Gastrocnemius medialis (tissue), 4 donors: Measurements from ENCODE around the gene FOXN1. TPM values are rescaled to one million over a fixed set of nuclear protein-coding genes. Genes with fewer than 3 reads are reported as not detected.

Experiments used
- ATAC-seq, 2 donors: fragments of 150-250 bp; one replicate each; pipeline ENCODE4 v1.9.1; 2016
- DNase-seq, 2 donors: peaks; one replicate each; pipeline ENCODE4 v3.0.0-alpha.2; 2019
- H3K27ac ChIP-seq, 4 donors: fragments of 200-600 bp; sonication (generic); 1 replicate in 1 of 4; 2 replicates in 3 of 4; pipeline ENCODE4 v1.5.1; 2016 to 2018; ENCODE audit warnings: mild to moderate bottlenecking in 2 of 4, moderate library complexity in 1 of 4
- H3K27me3 ChIP-seq, 3 donors: fragments of 200-600 bp; sonication (generic) in 2 of 3; 1 replicate in 1 of 3; 2 replicates in 2 of 3; pipeline versions ENCODE4 v1.5.1 to v1.6.0; 2016 to 2019; ENCODE audit warnings: mild to moderate bottlenecking in 1 of 3, moderate library complexity in 1 of 3
- H3K36me3 ChIP-seq, 2 donors: fragments of 200-600 bp; sonication (generic) in 1 of 2; one replicate each; pipeline ENCODE4 v1.5.1; 2017 to 2018
- H3K4me1 ChIP-seq, 2 donors: fragments of 200-600 bp; sonication (generic) in 1 of 2; one replicate each; pipeline ENCODE4 v1.5.1; 2016 to 2017; ENCODE audit warnings: mild to moderate bottlenecking in 2 of 2
- H3K4me3 ChIP-seq, 4 donors: fragments of 200-600 bp; sonication (generic) in 3 of 4; 1 replicate in 1 of 4; 2 replicates in 3 of 4; pipeline ENCODE4 v1.5.1; 2016 to 2019; ENCODE audit warnings: mild to moderate bottlenecking in 2 of 4
- H3K9me3 ChIP-seq, 3 donors: fragments of 200-600 bp; sonication (generic) in 2 of 3; 1 replicate in 1 of 3; 2 replicates in 2 of 3; pipeline ENCODE4 v1.5.1; 2016 to 2019
- CTCF ChIP-seq, 5 experiments: fragments of 450-650 bp in 3 of 5; fragments of 200-600 bp in 2 of 5; sonication (generic) in 2 of 5; IDR thresholded peaks in 4 of 5; conservative IDR thresholded peaks in 1 of 5; 1 replicate in 4 of 5; 2 replicates in 1 of 5; pipeline ENCODE4 v1.5.1; 2016 to 2019; ENCODE audit warnings: antibody characterized with exemption in 5 of 5, mild to moderate bottlenecking in 3 of 5, moderate library complexity in 3 of 5
- POLR2A ChIP-seq, 2 donors: fragments of 450-650 bp; IDR thresholded peaks; one replicate each; pipeline ENCODE4 v1.6.1; 2017; ENCODE audit warnings: antibody characterized with exemption in 2 of 2, mild to moderate bottlenecking in 2 of 2, moderate library complexity in 2 of 2
- in situ Hi-C, 4 donors: fragments of 200-750 bp; cut with MboI; loops; one replicate each; pipeline versions ENCODE4 v1.15.0 to v1.8.0; 2017; ENCODE audit warnings: low sequenced_read_pairs in 4 of 4
- intact Hi-C: fragments of 100-400 bp; cut with DNase I; formaldehyde crosslinking; loops from one replicate; pipeline ENCODE4 v1.15.1; 2023; ENCODE audit warnings: low total_unique reads
- total RNA-seq, 4 donors: library from RNA; depleted of rRNA; stranded (reverse); fragments of >200 nt; gene quantifications; one replicate each; pipeline versions ENCODE4 v1.1.0 to v1.2.3, GENCODE V29; 2016

The FOXN1 gene
- total RNA-seq, 4 donors from 2014 or later, result not detected

GRCh38 chr17:28473542-28473941 is 32.6 kb upstream of the FOXN1 start, which contains the start of gene SLC13A2:
TSS of gene SLC13A2 (plus strand) at chr17:28473644. CDS start at chr17:28473713, 69 bp downstream.
- ATAC-seq (no peak), DNase-seq (no peak)
- in situ Hi-C loops, result no loop called here
- Histone ChIP-seq H3K4me1 (no peaks in the 10 kb centered on the region), H3K9me3 (no peaks in the 10 kb centered on the region), H3K27ac (no peak within 1 kb of the TSS), H3K4me3 (no peak within 1 kb of the TSS), H3K27me3 (no peaks in the 10 kb centered on the region), H3K36me3 (no peaks in the 10 kb centered on the region)
- intact Hi-C loops, result no loop called here
- TF ChIP-seq CTCF (IDR thresholded peaks at IDR 0.05 in 4 of 5, conservative IDR thresholded peaks at IDR 0.05 in 1 of 5) (no peak), POLR2A (IDR thresholded peaks at IDR 0.05) (no peak)

GRCh38 chr17:28474111-28474531 is 32.0 kb upstream of the FOXN1 start:
- intact Hi-C loops, result no loop called here
- in situ Hi-C loops, result no loop called here
- Histone ChIP-seq H3K4me3 (no peak overlapping the region), H3K27ac (no peak overlapping the region), H3K4me1 (no peaks in the 10 kb centered on the region), H3K27me3 (no peaks in the 10 kb centered on the region), H3K9me3 (no peaks in the 10 kb centered on the region), H3K36me3 (no peaks in the 10 kb centered on the region)
- DNase-seq, result no peak
- TF ChIP-seq POLR2A (IDR thresholded peaks at IDR 0.05) (no peak), CTCF (IDR thresholded peaks at IDR 0.05 in 4 of 5, conservative IDR thresholded peaks at IDR 0.05 in 1 of 5) (no peak)
- ATAC-seq, result no peak

- intact Hi-C loops, result no loop called here
- no peak for DNase-seq
- TF ChIP-seq CTCF (IDR thresholded peaks at IDR 0.05 in 4 of 5, conservative IDR thresholded peaks at IDR 0.05 in 1 of 5), result no peak
- TF ChIP-seq POLR2A (IDR thresholded peaks at IDR 0.05), result no peak
- in situ Hi-C loops, result no loop called here
- H3K9me3 ChIP-seq, result no peaks in the 10 kb centered on the region
- no peak overlapping the region for H3K27ac ChIP-seq
- H3K27me3 ChIP-seq, result no peaks in the 10 kb centered on the region
- H3K4me3 ChIP-seq, result no peak overlapping the region
- no peaks in the 10 kb centered on the region for H3K4me1 ChIP-seq
- no peak for ATAC-seq
- H3K36me3 ChIP-seq, result no peaks in the 10 kb centered on the region
Observed at GRCh38 chr17:28475151-28475900, 30.8 kb upstream of the FOXN1 start.

DNA sequence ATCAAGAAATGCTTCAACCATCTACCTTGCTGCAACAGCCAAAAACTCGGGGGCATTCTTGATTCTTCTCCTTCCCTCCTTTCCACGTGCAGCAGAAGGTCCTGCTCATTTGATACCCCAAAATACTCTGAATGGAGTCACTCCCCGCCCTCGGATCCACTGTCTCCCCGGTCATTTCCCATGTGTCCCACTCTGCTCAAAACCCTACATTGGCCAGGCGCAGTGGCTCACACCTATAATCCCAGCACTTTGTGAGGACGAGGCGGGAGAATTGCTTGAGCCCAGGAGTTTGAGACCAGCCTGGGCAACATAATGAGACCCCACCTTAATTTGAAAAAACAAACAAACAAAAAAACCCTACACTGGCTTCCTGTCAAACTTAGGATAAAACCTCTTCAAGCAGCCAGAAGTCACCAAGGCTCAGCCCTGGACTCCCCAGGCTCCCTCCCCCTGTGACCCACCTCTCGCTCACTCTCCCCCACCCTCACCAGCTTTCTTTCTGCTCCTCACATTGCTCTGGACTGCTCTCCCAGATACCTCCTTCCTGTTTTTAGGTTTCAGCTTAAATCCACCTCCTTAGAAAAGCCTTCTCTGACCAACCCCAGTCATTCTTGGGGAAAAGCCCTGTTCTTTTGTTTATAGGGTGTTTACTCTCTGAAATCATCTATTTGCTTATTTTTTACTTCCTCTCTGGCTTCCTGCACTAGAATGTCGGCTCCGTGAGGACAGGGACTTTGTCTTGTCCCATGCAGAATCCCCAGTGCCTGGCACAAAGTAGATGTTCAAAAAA is 29.9 kb upstream of the FOXN1 start:
- intact Hi-C loops (no loop called here), in situ Hi-C loops (no loop called here)
- Histone ChIP-seq H3K27ac (no peak overlapping the region), H3K4me1 (no peaks in the 10 kb centered on the region), H3K9me3 (no peaks in the 10 kb centered on the region), H3K27me3 (no peaks in the 10 kb centered on the region), H3K4me3 (no peak overlapping the region), H3K36me3 (no peaks in the 10 kb centered on the region)
- TF ChIP-seq POLR2A (IDR thresholded peaks at IDR 0.05) (no peak), CTCF (IDR thresholded peaks at IDR 0.05 in 4 of 5, conservative IDR thresholded peaks at IDR 0.05 in 1 of 5) (no peak)
- ATAC-seq (no peak), DNase-seq (no peak)
